Stimulated activated effector memory CD8-positive, alpha-beta T cell treated with anti-CD3 and anti-CD28 coated beads, Interleukin-12 subunit alpha, Interleukin-12 subunit beta, amount 100 ng/mL, for 72 hours (primary cell): Measurements from ENCODE around the gene B3GNT3.

Experiments
- ATAC-seq: fragments of 150-1000 bp; cut with Tn5 transposase; 2 replicates; pipeline ENCODE4 v1.10.0; 2021
- DNase-seq, 2 donors: peaks; one replicate each; pipeline ENCODE4 v3.0.0; 2021 to 2022; ENCODE audit warnings: low spot score in 2 of 2
- H3K27ac Mint-ChIP-seq: one replicate; pipeline ENCODE4 v1.8.0; 2022; ENCODE audit warnings: mild to moderate bottlenecking, mixed read lengths
- H3K36me3 Mint-ChIP-seq: one replicate; pipeline ENCODE4 v1.8.0; 2022; ENCODE audit warnings: mild to moderate bottlenecking, mixed read lengths
- H3K4me1 Mint-ChIP-seq: one replicate; pipeline ENCODE4 v1.8.0; 2022; ENCODE audit warnings: mixed read lengths
- H3K4me3 Mint-ChIP-seq: one replicate; pipeline ENCODE4 v1.8.0; 2022; ENCODE audit warnings: mild to moderate bottlenecking, mixed read lengths
- H3K9me3 Mint-ChIP-seq: one replicate; pipeline ENCODE4 v1.8.0; 2022; ENCODE audit warnings: mixed read lengths

B3GNT3 gene

GRCh38 chr19:17847538-17848366 is 52.8 kb downstream of the B3GNT3 start, which contains the start of gene JAK3:
TSS of gene JAK3 (minus strand) at chr19:17847982. CDS start at chr19:17844417, 3,565 bp downstream.
- H3K27ac Mint-ChIP-seq = peak within 1 kb of the TSS; percentile 97
- ATAC-seq = peak; percentile 91
- peak; percentile 81 to 97 for DNase-seq
- peak within 1 kb of the TSS; percentile 74 for H3K4me3 Mint-ChIP-seq
- H3K4me1 Mint-ChIP-seq = peaks cover 76% of the 10 kb centered on the region
- no peaks in the 10 kb centered on the region for H3K9me3 Mint-ChIP-seq
- H3K36me3 Mint-ChIP-seq = peaks cover 54% of the 10 kb centered on the region

- H3K4me1 Mint-ChIP-seq = peaks cover 68% of the 10 kb centered on the region
Measured at GRCh38 chr19:17848595-17849292, 53.8 kb downstream of the B3GNT3 start.

GRCh38 chr19:17854061-17854460 is 59.1 kb downstream of the B3GNT3 start:
- no peaks in the 10 kb centered on the region for H3K36me3 Mint-ChIP-seq
- H3K4me3 Mint-ChIP-seq = no peak overlapping the region
- H3K9me3 Mint-ChIP-seq = no peaks in the 10 kb centered on the region
- DNase-seq (no peak), ATAC-seq (no peak)
- H3K4me1 Mint-ChIP-seq = peaks cover 37% of the 10 kb centered on the region
- no peak overlapping the region for H3K27ac Mint-ChIP-seq

More at GRCh38 chr19:17848595-17849292, 53.8 kb downstream of the B3GNT3 start:
- ATAC-seq = no peak
- Mint-ChIP-seq H3K4me3 (peak overlapping the region; percentile 74), H3K27ac (peak overlapping the region; percentile 97), H3K9me3 (no peaks in the 10 kb centered on the region), H3K36me3 (peaks cover 44% of the 10 kb centered on the region)
- DNase-seq = no peak

GRCh38 chr19:17855280-17856152 is 60.6 kb downstream of the B3GNT3 start:
- DNase-seq (peak; percentile 98), ATAC-seq (peak; percentile 56)
- Mint-ChIP-seq H3K4me3 (peak overlapping the region; percentile 20), H3K27ac (no peak overlapping the region), H3K4me1 (peaks cover 33% of the 10 kb centered on the region), H3K36me3 (peaks cover 14% of the 10 kb centered on the region), H3K9me3 (no peaks in the 10 kb centered on the region)

GRCh38 chr19:17859533-17860330 is 64.8 kb downstream of the B3GNT3 start, which contains the start of gene RPL18A:
TSS of gene RPL18A (plus strand) at chr19:17859910. CDS start at chr19:17859957, 47 bp downstream.
- DNase-seq (peak; percentile 86 to 99), ATAC-seq (peak; percentile 95)
- Mint-ChIP-seq H3K4me1 (peaks cover 53% of the 10 kb centered on the region), H3K9me3 (no peaks in the 10 kb centered on the region), H3K36me3 (peaks cover 56% of the 10 kb centered on the region), H3K27ac (peak within 1 kb of the TSS; percentile 98), H3K4me3 (peak within 1 kb of the TSS; percentile 85)

GRCh38 chr19:17860331-17860992 is 65.5 kb downstream of the B3GNT3 start:
- peak overlapping the region; percentile 98 for H3K27ac Mint-ChIP-seq
- no peaks in the 10 kb centered on the region for H3K9me3 Mint-ChIP-seq
- H3K4me1 Mint-ChIP-seq = peaks cover 51% of the 10 kb centered on the region
- H3K4me3 Mint-ChIP-seq = peak overlapping the region; percentile 85
- ATAC-seq = no peak
- DNase-seq = no peak
- H3K36me3 Mint-ChIP-seq = peaks cover 64% of the 10 kb centered on the region

GRCh38 chr19:17860993-17861360 is 66.0 kb downstream of the B3GNT3 start:
- H3K4me1 Mint-ChIP-seq = peaks cover 52% of the 10 kb centered on the region

GRCh38 chr19:17861542-17862402 is 66.8 kb downstream of the B3GNT3 start:
- peak overlapping the region; percentile 98 for H3K27ac Mint-ChIP-seq
- H3K4me1 Mint-ChIP-seq = peaks cover 53% of the 10 kb centered on the region
- peaks cover 77% of the 10 kb centered on the region for H3K36me3 Mint-ChIP-seq
- H3K9me3 Mint-ChIP-seq = no peaks in the 10 kb centered on the region
- peak overlapping the region; percentile 85 for H3K4me3 Mint-ChIP-seq
- no peak for ATAC-seq
- DNase-seq = no peak

More at GRCh38 chr19:17860993-17861360, 66.0 kb downstream of the B3GNT3 start:
- H3K4me3 Mint-ChIP-seq = peak overlapping the region; percentile 85
- H3K27ac Mint-ChIP-seq = peak overlapping the region; percentile 98
- DNase-seq (no peak), ATAC-seq (no peak)
- peaks cover 69% of the 10 kb centered on the region for H3K36me3 Mint-ChIP-seq
- H3K9me3 Mint-ChIP-seq = no peaks in the 10 kb centered on the region

- H3K4me3 Mint-ChIP-seq = peak overlapping the region; percentile 85
- H3K9me3 Mint-ChIP-seq = no peaks in the 10 kb centered on the region
- H3K36me3 Mint-ChIP-seq = peaks cover 77% of the 10 kb centered on the region
- peak overlapping the region; percentile 98 for H3K27ac Mint-ChIP-seq
- peaks cover 53% of the 10 kb centered on the region for H3K4me1 Mint-ChIP-seq
- ATAC-seq (no peak), DNase-seq (no peak)
Measured at GRCh38 chr19:17862711-17863519, 68.0 kb downstream of the B3GNT3 start.
